Lower leg skin (tissue), 4 donors: ENCODE data around the gene KCTD5. TPM values are rescaled to one million over a fixed set of nuclear protein-coding genes. Genes with fewer than 3 reads are reported as not detected.
"Not testable (repeated sequence)": the region's sequence is repeated elsewhere in the genome, so short reads cannot be mapped to it uniquely, and the experiment has no call there.

Source experiments
- DNase-seq, 2 donors: peaks; one replicate each; pipeline ENCODE4 v3.0.0-alpha.2; 2019; ENCODE audit warnings: low spot score in 2 of 2
- H3K4me3 ChIP-seq: fragments of 200-600 bp; sonication (generic); 2 replicates; pipeline ENCODE4 v1.5.1; 2017; ENCODE audit warnings: mild to moderate bottlenecking, low read depth; ENCODE audit not compliant: poor library complexity, severe bottlenecking
- POLR2A ChIP-seq, 2 donors: fragments of 450-650 bp; IDR thresholded peaks; one replicate each; pipeline ENCODE4 v1.6.1; 2016 to 2017; ENCODE audit warnings: antibody characterized with exemption in 2 of 2, mild to moderate bottlenecking in 1 of 2, moderate library complexity in 1 of 2
- WGBS, 2 donors: methylation state at CpG; one replicate each; pipeline ENCODE4 v1.1.5; 2018; 5-methylcytosine and 5-hydroxymethylcytosine counted together
- intact Hi-C: fragments of 100-400 bp; cut with DNase I; formaldehyde crosslinking; loops from one replicate; pipeline ENCODE4 v1.15.0; 2023; ENCODE audit warnings: low total_unique reads
- total RNA-seq, 4 donors: library from RNA; depleted of rRNA; stranded (reverse); fragments of >200 nt; gene quantifications; one replicate each; pipeline ENCODE4 v1.1.0, GENCODE V29; 2016
- TF ChIP-seq, protein P1 (sequence below), 3 donors: fragments of 450-650 bp; IDR thresholded peaks; one replicate each; pipeline ENCODE4 v1.5.1; 2016; ENCODE audit warnings: antibody characterized with exemption in 3 of 3, mild to moderate bottlenecking in 3 of 3, moderate library complexity in 2 of 3

The KCTD5 gene, protein sequence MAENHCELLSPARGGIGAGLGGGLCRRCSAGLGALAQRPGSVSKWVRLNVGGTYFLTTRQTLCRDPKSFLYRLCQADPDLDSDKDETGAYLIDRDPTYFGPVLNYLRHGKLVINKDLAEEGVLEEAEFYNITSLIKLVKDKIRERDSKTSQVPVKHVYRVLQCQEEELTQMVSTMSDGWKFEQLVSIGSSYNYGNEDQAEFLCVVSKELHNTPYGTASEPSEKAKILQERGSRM
- 10 to 100 TPM; 34.9 to 61.9 (median 51.1) TPM for total RNA-seq

DNA sequence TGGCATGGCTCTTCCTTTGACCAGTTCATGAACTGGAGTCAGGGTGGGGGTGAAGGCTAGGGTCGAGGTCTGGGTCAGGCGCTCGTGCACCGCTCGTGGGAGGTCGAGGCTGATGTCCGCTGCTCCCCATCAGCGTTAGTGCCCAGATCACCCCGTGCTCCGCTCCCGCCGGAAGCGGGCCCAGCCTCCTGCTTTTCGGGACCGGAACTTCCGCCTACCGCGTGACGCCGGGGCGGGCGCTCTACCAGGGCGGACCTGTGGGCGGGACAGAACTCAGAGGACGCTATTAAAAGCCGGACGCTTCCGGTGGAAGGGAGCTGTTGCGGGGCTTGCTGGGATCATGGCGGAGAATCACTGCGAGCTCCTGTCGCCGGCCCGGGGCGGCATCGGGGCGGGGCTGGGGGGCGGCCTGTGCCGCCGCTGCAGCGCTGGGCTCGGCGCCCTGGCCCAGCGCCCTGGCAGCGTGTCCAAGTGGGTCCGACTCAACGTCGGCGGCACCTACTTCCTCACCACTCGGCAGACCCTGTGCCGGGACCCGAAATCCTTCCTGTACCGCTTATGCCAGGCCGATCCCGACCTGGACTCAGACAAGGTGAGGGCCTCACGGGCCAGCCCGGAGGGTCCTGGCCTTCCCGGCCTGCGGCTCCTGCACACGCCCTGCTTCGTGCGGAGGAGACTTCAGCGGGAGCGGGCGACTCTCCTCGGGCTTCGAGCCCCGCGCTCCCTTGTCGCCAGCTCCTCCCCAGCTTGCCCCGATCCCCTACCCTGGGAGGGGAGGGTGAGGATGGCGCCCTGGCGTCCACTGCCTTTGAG, at the start of gene KCTD5:
Gene KCTD5 (plus strand): TSS at position 315 of the 813 bp plus-strand sequence. CDS start 26 bp downstream, at position 341.
- DNase-seq: peak; percentile 96 to 99
- intact Hi-C loops: no loop called here
- peak within 1 kb of the TSS; percentile 99 for H3K4me3 ChIP-seq
- WGBS, 2 donors: 1% methylated on average over 49 to 55 of the region's 73 CpGs
- peak in 1 of 2 donors; percentile 38 for TF ChIP-seq POLR2A (IDR thresholded peaks at IDR 0.05)
- TF ChIP-seq, protein P1, sequence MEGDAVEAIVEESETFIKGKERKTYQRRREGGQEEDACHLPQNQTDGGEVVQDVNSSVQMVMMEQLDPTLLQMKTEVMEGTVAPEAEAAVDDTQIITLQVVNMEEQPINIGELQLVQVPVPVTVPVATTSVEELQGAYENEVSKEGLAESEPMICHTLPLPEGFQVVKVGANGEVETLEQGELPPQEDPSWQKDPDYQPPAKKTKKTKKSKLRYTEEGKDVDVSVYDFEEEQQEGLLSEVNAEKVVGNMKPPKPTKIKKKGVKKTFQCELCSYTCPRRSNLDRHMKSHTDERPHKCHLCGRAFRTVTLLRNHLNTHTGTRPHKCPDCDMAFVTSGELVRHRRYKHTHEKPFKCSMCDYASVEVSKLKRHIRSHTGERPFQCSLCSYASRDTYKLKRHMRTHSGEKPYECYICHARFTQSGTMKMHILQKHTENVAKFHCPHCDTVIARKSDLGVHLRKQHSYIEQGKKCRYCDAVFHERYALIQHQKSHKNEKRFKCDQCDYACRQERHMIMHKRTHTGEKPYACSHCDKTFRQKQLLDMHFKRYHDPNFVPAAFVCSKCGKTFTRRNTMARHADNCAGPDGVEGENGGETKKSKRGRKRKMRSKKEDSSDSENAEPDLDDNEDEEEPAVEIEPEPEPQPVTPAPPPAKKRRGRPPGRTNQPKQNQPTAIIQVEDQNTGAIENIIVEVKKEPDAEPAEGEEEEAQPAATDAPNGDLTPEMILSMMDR (IDR thresholded peaks at IDR 0.05): no peak

DNA sequence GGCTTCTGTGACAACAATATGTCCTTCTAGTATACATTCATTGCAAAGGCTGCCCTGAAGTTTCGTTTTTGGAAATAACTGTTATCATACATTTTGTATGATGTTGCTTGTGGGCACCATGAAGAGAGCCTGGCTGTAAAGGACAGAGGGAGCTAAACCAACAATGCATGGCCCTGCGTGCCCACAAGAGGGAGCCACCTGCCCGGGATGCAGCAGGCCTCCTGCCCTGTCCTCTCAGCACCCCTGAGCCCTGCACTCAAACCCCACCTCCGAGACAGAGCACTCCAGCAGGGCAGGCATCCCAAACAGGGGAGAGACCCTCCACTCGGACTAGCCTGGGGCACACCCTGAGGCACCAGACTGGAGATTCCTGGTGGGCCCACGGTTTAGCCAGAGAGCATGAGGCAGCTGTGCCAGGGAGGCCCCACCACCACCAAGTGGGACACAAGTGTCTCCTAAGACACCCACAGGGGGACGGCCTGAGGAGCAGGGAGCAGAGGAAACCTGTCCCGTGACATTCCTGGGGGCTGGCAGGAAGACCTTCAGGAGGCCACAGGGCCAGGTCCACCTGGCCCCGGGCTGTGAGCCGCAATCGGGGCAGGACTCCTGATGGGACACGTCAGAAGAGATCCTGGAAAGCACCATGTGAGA, 43.1 kb upstream of the KCTD5 start:
- H3K4me3 ChIP-seq, intact Hi-C loops: not testable (repeated sequence)
- DNase-seq: peak in 1 of 2 donors; percentile 81
- WGBS, 2 donors: no CpG with 5 or more reads among the region's 12 CpGs

DNA sequence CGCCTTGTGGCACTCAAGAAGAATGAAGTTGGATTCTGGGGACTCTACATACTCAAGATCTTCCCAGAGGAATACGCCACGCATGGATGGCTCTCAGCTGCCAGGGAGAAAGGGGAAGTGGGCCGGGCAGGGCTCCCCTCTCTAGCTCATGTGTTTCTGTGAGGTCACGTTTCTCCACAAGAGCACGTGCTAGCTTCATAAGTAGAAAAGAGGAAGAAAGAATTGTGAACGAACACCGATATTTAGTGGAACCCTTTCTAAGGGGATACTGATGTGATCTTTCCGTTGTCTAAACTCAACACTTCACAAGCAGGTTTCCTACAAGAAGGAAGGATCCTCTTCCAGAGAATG, 42.6 kb upstream of the KCTD5 start:
- intact Hi-C loops, H3K4me3 ChIP-seq, DNase-seq: not testable (repeated sequence)
- WGBS, 2 donors: 70 to 73% methylated on average over 4 to 8 of the region's 9 CpGs

DNA sequence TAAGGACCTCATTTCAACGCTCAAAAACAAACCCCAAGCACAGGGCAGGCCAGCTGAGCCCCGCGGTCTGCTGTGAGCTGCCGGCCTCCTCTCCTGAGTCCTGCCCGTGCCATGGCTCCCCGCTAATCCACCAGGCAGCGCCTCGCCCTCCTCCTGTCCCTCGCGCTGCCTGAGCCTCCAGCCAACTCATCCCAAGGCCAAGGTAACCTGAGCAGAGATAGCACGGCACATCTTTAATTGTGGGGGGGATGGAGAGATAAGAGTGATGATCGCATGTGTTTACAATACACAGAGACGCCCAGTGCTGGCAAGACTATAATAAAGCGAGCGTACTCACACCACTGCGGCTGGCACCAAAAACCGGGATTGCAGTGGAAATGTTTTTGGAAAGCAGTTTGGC, 39.8 kb upstream of the KCTD5 start:
- DNase-seq, H3K4me3 ChIP-seq, intact Hi-C loops: not testable (repeated sequence)
- no CpG with 5 or more reads among the region's 17 CpGs for WGBS, 2 donors

DNA sequence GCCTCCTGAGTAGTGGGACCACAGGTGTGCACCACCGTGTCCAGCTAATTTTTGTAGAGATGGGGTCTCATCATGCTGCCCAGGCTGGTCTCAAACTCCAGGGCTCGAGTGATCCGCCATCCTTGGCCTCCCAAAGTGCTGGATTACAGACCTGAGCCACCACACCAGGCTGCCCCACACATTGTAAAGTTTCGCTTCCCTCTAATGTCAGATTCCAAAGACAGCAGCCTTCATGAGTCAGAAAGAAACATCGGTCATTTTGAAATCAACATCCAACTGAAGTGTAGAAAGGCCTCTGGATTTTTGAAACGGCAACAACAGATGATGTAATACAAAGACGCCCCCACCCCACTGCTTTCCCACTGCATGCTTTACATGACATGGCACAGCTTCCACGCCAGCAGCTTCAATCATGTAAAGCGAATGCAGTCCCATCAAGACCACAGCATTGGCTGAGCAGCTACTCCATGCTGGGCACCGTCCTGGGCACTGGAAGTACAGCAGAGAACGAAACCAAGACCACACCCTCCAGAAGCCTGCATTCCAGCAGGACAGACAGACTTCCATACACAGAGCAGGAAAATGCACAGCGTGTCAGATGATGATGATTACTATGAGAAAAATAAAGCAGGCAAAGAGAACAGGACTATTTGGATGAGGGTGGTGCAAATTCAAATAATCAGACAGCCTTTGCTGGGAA, 37.4 kb upstream of the KCTD5 start:
- H3K4me3 ChIP-seq, DNase-seq, intact Hi-C loops: not testable (repeated sequence)
- WGBS, 2 donors: no CpG with 5 or more reads among the region's 12 CpGs

DNA sequence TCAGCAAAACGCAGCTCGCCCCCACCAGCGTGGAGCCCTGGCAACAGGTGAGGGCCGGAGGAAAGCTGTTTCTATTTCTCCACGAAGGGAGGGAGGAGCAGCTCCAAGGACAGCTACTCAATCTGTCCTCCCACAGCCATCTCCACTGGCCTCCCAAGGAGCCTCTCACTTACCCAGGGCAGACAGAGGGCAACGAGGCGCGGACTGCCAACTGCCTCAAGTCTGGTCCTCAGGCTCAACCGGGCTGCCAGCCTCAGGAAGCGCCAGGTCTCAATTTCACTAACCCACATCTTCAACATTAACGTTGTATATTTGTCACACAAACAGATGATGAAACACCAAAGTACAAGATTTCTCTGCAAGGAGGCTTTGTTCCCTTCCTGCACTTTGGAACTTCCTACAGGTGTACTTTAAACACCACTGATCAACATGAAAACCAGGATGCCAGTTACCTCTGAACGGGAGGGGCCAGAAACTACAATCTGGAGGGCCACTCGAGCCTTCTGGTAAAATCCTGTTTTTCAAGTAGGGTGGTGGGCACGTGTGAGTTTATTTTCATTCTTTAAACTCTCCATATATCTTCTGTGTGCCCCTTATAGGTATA, 31.0 kb upstream of the KCTD5 start:
- H3K4me3 ChIP-seq, DNase-seq, intact Hi-C loops: not testable (repeated sequence)
- no CpG with 5 or more reads among the region's 14 CpGs for WGBS, 2 donors

DNA sequence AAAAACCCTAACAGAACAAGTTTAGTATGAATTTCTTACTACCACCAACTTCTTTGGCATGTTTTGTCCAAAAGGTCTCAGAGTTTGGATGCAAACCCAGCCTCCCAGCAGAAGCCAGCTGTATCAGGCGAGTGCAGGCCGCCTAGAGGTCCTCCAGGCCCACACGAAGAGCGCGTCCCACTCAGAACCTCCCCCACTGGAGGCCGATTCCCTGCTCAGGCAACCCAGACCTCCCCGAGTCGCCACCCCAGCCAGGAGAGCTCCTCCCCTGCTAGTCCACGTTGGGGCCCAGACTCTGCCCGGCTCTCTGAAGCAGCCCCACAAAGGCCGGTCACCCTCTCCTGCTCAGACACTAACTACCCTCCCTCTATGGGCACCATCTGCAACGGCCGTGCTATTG, 28.4 kb upstream of the KCTD5 start:
- DNase-seq, intact Hi-C loops, H3K4me3 ChIP-seq: not testable (repeated sequence)
- WGBS, 2 donors: no CpG with 5 or more reads among the region's 13 CpGs

DNA sequence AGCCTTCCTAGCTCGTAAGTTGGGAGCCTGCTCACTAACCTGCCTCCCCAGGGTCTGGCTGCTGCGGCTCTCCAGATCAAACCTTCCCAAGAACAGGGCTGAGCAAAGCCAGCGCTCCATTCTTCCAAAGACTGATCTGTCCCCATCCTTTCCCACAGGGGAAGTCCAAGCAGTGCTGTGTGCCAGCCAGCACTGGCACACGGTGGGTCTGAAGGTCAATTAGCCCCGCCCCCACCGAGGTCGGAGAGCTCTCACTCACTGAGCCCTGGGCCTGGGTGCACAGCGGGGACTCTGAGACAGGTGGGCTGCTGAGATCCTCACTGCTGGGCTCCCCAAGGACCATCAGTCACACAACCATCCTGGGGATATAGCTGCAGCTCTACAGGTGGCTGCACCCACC, 27.4 kb upstream of the KCTD5 start:
- intact Hi-C loops, H3K4me3 ChIP-seq: not testable (repeated sequence)
- WGBS, 2 donors: no CpG with 5 or more reads among the region's 8 CpGs

DNA sequence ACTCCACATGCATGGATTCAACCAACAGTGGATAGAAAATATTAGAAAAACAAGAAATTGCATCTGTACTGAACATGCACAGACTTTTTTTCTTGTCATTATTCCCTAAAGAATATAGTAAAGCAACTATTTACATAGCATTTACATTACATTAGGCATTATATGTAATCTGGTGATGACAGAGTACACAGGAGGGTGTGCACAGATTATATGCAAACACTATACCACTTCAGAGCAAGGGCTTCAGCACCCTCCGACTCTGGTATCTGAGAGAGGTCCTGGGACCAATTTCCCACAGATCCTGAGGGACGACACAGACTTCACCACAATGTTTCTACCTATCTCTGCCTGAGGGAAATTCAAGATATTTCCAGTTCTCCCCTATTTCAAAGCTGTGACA, 25.3 kb upstream of the KCTD5 start:
- no peak for TF ChIP-seq POLR2A (IDR thresholded peaks at IDR 0.05)
- TF ChIP-seq, protein P1 (IDR thresholded peaks at IDR 0.05): no peak
- intact Hi-C loops: no loop called here
- H3K4me3 ChIP-seq: no peak overlapping the region
- WGBS, 2 donors: 37 to 48% methylated on average over 2 of the region's 2 CpGs
- no peak for DNase-seq

More for the DNA sequence above, 27.4 kb upstream of the KCTD5 start:
- DNase-seq: not testable (repeated sequence)

DNA sequence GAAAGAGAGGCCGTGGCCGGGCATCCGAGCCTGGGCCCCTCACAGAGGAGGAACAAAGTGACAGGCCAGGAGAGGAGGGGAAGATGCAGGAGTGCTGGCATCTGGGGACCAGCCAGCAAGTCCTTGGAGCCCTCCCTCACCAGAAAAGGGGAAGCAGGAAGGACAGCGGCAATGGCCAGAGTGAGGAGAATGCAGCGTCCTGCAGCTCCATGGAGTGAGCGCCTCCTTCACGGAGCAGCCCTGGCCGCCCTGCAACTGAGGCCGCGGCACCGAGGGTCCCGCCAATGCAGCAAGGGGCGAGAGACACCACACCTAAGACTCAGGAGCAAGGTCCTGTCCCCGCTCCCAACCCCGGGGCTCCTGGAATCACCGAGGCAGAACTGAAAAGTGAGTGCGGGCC, 24.5 kb upstream of the KCTD5 start:
- WGBS, 2 donors: no CpG with 5 or more reads among the region's 17 CpGs
- intact Hi-C loops, H3K4me3 ChIP-seq, DNase-seq: not testable (repeated sequence)

DNA sequence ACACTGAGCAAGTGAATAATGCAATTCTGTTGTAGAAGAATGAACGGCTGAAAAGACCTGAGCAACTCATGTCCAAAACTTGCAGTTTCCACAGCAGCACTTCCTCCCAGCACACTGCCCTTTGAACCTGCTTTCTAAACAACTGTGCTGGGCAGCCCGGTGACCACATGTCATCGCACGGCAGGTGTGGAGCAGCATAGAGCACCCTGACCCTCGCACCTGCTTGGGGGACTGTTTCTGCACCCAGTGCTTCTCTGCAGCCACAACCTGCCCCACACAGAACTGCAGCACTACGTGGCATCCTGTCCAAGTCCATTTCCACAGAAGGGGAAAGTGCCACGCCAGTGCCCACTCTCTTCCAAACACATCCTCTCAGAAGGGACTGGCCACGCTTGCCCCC, 22.8 kb upstream of the KCTD5 start:
- WGBS, 2 donors: 80 to 91% methylated on average over 3 to 8 of the region's 8 CpGs
- peak in 1 of 2 donors; percentile 43 for DNase-seq
- H3K4me3 ChIP-seq, intact Hi-C loops: not testable (repeated sequence)
